ENCODE results near the gene ORAI1.
"Not testable (repeated sequence)": the region's sequence is repeated elsewhere in the genome, so short reads cannot be mapped to it uniquely, and the experiment has no call there.

The ORAI1 gene

GRCh38 chr12:121651320-121651719, 25.0 kb downstream of the ORAI1 start:
- DNase-seq = no peak

- no peak for DNase-seq
These were observed 26.6 kb downstream of the ORAI1 start for GRCh38 chr12:121652767-121653497.

- DNase-seq = no peak
These were observed 27.7 kb downstream of the ORAI1 start for GRCh38 chr12:121653999-121654398.

- no peak for DNase-seq
These were observed 29.8 kb downstream of the ORAI1 start for GRCh38 chr12:121656122-121656521.

DNA sequence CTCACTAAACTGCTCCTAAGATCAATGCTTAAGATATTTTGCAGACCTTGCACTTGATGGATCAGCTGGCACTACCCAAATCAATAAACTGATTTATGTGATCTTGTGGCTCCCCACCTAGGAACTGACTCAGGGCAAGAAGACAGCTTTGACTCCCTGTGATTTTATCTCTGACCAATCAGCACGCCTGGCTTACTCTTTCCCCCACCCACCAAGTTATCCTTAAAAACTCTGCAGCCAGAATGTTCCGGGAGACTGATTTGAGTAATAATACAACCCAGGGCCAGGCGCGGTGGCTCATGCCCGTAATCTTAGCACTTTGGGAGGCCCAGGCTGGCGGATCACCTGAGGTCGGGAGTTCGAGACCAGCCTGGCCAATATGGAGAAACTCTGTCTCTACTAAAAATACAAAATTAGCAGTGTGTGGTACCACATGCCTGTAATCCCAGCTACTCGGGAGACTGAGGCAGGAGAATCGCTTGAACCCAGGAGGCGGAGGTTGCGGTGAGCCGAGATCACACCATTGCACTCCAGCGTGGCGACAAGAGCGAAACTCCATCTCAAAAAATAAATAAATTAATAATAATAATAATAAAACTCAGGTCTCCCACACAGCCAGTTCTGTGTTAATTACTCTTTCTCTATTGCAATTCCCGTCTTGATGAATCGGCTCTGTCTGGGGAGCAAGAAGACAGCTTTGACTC, 31.1 kb downstream of the ORAI1 start:
- DNase-seq = no peak

GRCh38 chr12:121661353-121662105, 35.2 kb downstream of the ORAI1 start:
- DNase-seq = not testable (repeated sequence)

- no peak for DNase-seq
These were observed 37.2 kb downstream of the ORAI1 start for GRCh38 chr12:121663610-121663929.

GRCh38 chr12:121666829-121667228, 40.5 kb downstream of the ORAI1 start:
- not testable (repeated sequence) for DNase-seq

DNA sequence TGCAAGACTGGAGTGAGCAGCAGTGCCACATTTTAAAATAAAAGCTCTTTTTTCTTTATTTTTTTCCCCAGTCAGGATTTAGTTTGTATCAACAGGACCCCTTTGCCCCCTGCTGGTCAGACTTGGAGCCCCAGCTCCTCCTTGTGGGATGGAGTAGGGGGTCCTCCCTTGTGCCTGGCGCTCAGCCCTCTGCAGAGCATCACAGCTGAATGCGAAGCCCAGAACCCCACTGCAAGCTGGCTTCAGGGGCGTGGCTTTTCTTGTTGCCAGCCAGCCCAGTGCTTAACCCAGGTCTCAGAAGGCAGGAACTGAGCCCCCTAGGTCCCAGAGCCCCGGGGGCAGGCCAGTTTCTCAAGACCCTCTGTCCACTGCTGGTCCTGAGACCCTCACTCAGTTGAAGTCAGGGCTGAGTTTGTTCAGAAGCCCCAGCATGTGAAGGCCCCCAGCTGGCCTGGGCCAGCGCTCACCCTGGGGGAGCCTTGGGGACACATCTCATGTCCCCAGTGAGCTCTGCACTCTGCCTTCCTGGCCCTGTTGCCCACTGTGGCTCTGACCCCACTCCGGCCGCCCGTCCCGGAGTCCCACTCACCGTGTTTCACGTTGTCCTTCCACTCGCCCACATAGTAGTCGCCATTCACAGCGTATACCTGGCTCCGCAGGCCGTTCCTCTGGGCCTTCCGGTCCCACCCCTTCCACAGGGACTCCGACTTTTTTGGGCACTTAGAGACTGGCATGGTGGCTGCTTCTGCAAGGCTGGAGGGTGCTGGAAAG, 42.6 kb downstream of the ORAI1 start:
- DNase-seq = no peak

GRCh38 chr12:121669521-121669900, 43.2 kb downstream of the ORAI1 start, which contains the start of gene MORN3:
Gene MORN3 (minus strand): TSS chr12:121669654. CDS start chr12:121669483, 171 bp downstream.
- DNase-seq = no peak

- no peak for DNase-seq
These were observed 46.7 kb downstream of the ORAI1 start for GRCh38 chr12:121673013-121673511.

DNA sequence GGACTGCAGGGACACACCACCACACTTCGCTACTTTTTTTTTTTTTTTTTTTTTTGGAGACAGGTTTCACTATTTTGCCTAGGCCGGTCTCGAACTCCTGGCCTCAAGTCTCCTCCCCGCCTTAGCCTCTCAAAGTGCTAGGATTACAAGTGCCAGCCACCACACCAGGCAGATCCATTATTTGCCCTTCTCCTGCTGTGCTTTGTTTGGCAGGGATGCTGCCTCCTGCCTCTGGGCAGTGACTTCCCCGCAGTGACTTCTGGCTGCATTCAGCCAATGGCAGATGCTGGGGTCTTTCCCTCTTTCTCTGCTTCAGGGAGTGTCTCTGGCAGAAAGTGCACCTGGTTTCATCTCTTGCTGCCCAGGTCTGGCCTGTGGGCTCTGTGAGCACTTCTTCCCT, 49.9 kb downstream of the ORAI1 start:
- DNase-seq = no peak

DNA sequence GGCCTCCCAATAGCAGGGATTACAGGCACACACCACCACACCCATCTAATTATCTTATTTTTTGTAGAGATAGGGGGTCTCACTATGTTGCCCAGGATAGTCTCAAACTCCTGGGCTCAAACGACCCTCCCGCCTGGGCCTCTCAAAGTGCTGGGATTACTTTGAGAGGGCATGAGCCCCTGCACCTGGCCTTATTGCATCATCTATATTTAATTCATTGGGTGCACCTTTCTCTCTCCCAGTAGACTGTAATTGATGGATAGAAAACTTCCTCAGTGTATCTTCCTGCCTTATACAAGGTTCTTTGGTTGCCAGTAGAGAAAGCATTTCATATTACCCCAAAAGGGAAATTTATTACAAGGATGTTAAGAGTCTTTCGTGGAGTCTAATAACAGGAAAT, 52.0 kb downstream of the ORAI1 start:
- DNase-seq = no peak

- DNase-seq = no peak
These were observed 52.5 kb downstream of the ORAI1 start for GRCh38 chr12:121678716-121679300.

GRCh38 chr12:121679661-121680197, 53.4 kb downstream of the ORAI1 start:
- DNase-seq = not testable (repeated sequence)

DNA sequence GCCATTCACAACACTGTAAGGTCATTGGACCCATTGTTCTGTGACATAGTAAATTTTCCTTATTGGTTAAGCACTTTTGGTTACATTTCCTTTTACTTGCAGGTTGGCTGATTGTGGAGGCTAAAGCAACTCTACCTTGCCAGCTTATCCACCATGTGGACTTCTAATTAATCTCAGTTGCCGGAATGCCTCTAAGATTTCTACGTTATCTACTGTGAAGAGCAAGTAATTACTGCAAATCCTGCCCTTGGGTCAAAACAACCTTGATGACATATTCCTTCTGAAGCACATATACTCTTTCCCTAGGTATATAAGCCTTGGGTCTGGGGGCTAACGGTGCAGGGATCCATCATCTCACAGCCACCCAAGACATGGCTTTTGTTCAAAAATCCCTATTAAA, 62.6 kb downstream of the ORAI1 start:
- no peak for DNase-seq

GRCh38 chr12:121689430-121689829, 63.1 kb downstream of the ORAI1 start:
- no peak for DNase-seq

Data from amniotic stem cell (primary cell).